HL-60 (cell line): ENCODE measurements around the gene TMEM140.

Source experiments
- DNase-seq, 2 experiments: peaks; one replicate each; pipeline ENCODE4 v3.0.0-alpha.2; 2010 to 2020; ENCODE audit warnings: low read depth in 1 of 2, low spot score in 1 of 2
- H3K27ac ChIP-seq: fragments of 250-450 bp; sonication (Bioruptor Pico); replicated peaks from 2 replicates; pipeline ENCODE4 v1.5.1; 2020; ENCODE audit warnings: mild to moderate bottlenecking, moderate library complexity
- H3K27me3 ChIP-seq: fragments of 250-450 bp; sonication (Bioruptor Pico); 2 replicates; pipeline ENCODE4 v1.5.1; 2021; ENCODE audit warnings: mild to moderate bottlenecking, moderate library complexity; ENCODE audit not compliant: insufficient read depth, poor library complexity, severe bottlenecking
- H3K4me3 ChIP-seq: replicated peaks from 2 replicates; pipeline ENCODE4 v1.5.1; 2011; ENCODE audit warnings: mild to moderate bottlenecking, control low read depth, low read length; ENCODE audit not compliant: insufficient read depth
- GABPA ChIP-seq: IDR thresholded peaks from 2 replicates; pipeline ENCODE4 v1.6.1; 2012; ENCODE audit warnings: low read depth
- POLR2AphosphoS5 ChIP-seq: IDR thresholded peaks from 2 replicates; pipeline ENCODE4 v1.6.1; 2012; ENCODE audit warnings: low read depth
- REST ChIP-seq: IDR thresholded peaks from 2 replicates; pipeline ENCODE4 v1.6.1; 2012; ENCODE audit warnings: low read depth; ENCODE audit not compliant: insufficient replicate concordance
- SPI1 ChIP-seq: IDR thresholded peaks from 2 replicates; pipeline ENCODE4 v1.6.1; 2012; ENCODE audit warnings: low read depth, mild to moderate bottlenecking, borderline replicate concordance
- TF ChIP-seq, protein P1 (sequence below): IDR thresholded peaks from one replicate; pipeline ENCODE4 v1.5.1; 2011; ENCODE audit warnings: low read length, control low read depth, inconsistent platforms; ENCODE audit not compliant: insufficient read depth

TMEM140 gene

GRCh38 chr7:135181261-135181928, 33.5 kb downstream of the TMEM140 start:
- no peaks in the 10 kb centered on the region for H3K27me3 ChIP-seq
- no peak for DNase-seq
- no peak for TF ChIP-seq SPI1
- TF ChIP-seq POLR2AphosphoS5 = no peak
- TF ChIP-seq, protein P1, sequence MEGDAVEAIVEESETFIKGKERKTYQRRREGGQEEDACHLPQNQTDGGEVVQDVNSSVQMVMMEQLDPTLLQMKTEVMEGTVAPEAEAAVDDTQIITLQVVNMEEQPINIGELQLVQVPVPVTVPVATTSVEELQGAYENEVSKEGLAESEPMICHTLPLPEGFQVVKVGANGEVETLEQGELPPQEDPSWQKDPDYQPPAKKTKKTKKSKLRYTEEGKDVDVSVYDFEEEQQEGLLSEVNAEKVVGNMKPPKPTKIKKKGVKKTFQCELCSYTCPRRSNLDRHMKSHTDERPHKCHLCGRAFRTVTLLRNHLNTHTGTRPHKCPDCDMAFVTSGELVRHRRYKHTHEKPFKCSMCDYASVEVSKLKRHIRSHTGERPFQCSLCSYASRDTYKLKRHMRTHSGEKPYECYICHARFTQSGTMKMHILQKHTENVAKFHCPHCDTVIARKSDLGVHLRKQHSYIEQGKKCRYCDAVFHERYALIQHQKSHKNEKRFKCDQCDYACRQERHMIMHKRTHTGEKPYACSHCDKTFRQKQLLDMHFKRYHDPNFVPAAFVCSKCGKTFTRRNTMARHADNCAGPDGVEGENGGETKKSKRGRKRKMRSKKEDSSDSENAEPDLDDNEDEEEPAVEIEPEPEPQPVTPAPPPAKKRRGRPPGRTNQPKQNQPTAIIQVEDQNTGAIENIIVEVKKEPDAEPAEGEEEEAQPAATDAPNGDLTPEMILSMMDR = no peak
- no peak for TF ChIP-seq REST
- no peak for TF ChIP-seq GABPA
- no peak overlapping the region for H3K4me3 ChIP-seq
- no peak overlapping the region for H3K27ac ChIP-seq

DNA sequence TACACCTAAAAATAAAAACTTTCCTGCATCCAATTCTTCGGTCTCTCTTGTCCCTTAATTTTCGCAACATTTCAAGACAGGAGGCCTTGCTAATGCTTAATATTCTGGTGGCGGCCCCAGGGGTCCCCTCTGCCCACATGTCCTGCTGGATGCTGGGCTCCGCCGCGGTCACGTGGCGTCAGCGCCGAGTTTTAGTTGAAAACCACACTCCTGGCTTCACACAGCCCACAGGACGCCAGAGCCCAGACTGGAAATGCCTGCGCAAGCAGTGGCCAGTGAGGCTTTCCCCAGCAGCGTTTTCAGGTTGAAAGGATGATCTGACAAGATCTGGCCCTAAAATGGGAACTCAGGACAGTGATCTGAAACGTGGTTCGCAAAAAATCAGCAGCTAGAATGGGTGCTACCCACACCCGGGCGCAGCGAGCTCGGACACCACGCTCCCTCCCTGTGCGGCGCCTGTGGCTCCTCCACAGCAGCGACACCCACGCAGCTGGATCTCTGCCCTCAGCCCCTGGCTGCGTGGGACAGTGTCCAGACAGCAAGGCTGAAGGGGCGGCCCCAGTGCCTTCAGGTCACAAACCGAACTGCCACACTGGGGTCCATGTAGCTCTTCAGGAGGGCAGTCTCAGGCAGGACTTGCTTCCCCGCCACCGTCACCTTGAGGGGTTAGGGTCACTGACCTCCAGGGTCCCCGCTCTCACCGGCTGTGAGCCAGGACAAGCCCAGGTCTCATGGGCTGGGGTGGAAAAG, 34.2 kb downstream of the TMEM140 start:
- Histone ChIP-seq H3K4me3 (no peak overlapping the region), H3K27me3 (no peaks in the 10 kb centered on the region), H3K27ac (no peak overlapping the region)
- TF ChIP-seq, protein P1 = no peak
- TF ChIP-seq REST = no peak
- no peak for TF ChIP-seq POLR2AphosphoS5
- TF ChIP-seq SPI1 = no peak
- TF ChIP-seq GABPA = no peak
- DNase-seq = no peak

- Histone ChIP-seq H3K27me3 (no peaks in the 10 kb centered on the region), H3K4me3 (no peak overlapping the region), H3K27ac (no peak overlapping the region)
- TF ChIP-seq REST (no peak), SPI1 (peak; percentile 21; the same call in 1 of the 2 replicates)
- DNase-seq = no peak
Measured at GRCh38 chr7:135183478-135183877, 35.6 kb downstream of the TMEM140 start.
